GM19324 (cell line): Measurements from ENCODE around the gene HS1BP3.

ENCODE experiments used
- ATAC-seq: cut with Tn5 transposase; IDR thresholded peaks from one replicate; pipeline ENCODE4 v1.9.1; 2021; ENCODE audit warnings: mild to moderate bottlenecking, moderate library complexity; ENCODE audit not compliant: unreplicated experiment, low FRiP score

HS1BP3 gene

GRCh38 chr2:20648206-20648605, 2.7 kb downstream of the HS1BP3 start:
- no peak for ATAC-seq

GRCh38 chr2:20647738-20648137, 3.2 kb downstream of the HS1BP3 start:
- no peak for ATAC-seq

GRCh38 chr2:20647211-20647610, 3.7 kb downstream of the HS1BP3 start:
- no peak for ATAC-seq

DNA sequence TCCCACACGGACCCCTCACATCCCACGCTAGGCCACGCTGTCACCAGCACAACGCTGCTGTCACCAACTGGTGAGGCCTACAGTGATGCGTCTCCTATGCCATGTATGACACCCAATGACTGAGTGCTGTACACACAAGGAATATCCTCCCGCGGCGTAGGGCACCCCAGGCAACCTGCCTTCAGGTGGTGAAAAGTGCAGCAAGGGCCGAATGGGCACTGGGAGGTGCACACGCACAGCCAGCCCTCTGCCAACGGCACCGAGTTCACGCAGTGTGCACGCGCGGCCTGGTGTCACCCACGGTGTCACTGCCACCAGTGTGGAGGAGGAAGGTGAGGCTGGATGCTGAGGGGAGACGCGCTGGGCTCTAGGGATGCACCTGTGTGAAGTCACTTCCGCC, 4.5 kb downstream of the HS1BP3 start:
- ATAC-seq = no peak

DNA sequence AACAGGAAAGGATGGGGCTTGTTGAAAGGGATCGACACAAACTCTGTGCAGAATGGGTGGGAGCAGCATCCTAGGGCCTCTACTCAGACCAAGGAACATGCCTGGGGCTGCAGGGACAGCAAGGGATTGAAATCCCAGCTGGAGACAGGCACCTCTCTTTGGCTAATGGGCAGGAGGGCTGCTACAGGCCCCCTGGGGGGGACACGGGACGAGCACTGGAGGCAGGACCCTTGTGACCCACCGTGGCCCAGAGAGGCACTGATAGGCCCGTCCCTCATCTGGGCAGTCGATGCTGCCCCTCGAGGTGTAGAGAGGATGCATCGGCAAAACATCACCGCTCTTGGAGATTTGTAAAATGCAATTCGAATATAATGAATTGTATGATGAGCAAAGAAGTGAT, 5.1 kb downstream of the HS1BP3 start:
- no peak for ATAC-seq

- ATAC-seq = no peak
These were observed 5.6 kb downstream of the HS1BP3 start for GRCh38 chr2:20645301-20645701.

- no peak for ATAC-seq
These were observed 7.1 kb downstream of the HS1BP3 start for GRCh38 chr2:20643826-20644225.

- no peak for ATAC-seq
These were observed 7.8 kb downstream of the HS1BP3 start for GRCh38 chr2:20643060-20643459.

DNA sequence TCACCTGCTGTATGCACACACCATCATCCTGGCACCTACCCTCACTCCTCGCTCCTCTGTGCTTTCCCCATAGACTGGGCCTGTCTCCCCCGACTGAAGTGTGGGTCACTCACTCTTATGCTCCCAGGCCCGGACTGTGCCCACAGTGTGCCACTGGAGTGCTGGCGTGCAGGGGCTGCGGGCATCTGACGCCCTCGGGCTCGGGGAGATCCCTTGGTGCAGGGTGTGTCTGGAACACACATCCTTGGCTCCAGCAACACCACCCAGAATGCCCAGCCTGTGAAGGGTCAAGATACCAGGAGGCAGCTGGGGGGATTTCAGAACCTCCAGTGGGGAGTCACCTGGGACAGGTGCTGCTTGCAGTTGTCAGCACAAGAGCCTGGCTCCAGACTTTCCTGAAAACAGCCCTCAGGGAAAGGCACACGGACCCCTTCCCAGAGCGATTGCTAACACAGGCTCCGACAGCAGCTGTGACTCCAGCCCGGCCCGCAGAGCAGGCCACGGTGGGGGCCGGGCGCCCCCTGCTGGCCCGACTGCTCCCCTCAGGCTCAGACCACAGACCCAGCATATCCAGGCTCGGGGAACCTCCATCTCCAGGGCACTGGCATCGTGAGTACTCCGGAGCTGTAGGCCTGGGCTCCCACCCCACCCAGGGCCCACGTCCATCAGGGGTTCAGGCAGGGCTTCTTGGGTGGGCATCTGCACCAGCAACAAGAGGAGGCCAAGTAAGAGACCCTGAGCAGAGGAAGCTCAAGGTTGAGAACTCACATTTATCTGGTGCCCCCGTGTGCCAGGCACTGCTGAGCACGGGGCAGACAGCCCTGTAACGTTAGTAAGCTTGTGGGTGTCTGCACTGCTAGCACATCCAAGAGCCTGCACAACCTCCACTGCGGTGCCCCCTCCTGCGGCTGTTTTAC, 8.6 kb downstream of the HS1BP3 start:
- peak; percentile 88 for ATAC-seq

GRCh38 chr2:20641123-20641985, 9.5 kb downstream of the HS1BP3 start:
- ATAC-seq = no peak

GRCh38 chr2:20640411-20641122, 10.3 kb downstream of the HS1BP3 start:
- ATAC-seq = no peak

DNA sequence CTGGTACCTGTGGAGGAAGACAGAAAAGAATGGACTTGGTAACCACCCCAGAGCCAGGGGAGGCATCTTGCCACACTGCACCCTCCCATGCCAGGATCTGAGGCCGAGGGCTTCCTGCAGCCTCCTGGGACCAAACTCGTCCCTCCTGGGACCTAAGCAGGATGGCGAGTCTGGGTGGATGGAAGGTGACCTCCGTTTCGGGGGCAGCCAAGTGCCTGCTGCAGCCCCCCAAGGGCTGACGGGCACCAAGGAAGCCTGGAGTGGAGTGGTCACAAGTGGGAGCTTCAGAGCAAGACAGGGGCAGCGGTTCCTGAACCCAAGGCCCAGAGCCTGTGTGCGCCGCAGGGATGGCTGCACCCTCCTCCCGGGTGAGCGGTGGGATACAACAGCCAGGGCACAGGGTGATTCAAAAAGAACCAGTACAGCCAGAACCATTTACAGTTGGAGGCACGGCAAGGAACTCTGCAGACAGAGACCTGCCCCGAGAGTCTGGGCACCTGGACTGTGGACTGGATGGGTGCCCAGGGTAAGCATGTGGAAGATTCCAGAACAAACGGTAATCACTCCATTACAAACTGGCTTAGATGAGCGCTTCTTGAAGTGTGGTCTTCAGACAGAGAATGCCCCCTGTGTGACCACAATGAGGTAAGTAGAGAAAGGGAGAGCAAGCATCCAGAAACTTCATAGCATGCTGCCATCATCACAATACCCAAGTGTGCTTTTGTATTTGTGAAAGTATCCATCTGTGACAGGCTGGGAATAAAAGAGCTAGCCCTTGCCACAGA, 12.1 kb downstream of the HS1BP3 start:
- ATAC-seq = no peak

GRCh38 chr2:20638014-20638413, 12.9 kb downstream of the HS1BP3 start:
- no peak for ATAC-seq

DNA sequence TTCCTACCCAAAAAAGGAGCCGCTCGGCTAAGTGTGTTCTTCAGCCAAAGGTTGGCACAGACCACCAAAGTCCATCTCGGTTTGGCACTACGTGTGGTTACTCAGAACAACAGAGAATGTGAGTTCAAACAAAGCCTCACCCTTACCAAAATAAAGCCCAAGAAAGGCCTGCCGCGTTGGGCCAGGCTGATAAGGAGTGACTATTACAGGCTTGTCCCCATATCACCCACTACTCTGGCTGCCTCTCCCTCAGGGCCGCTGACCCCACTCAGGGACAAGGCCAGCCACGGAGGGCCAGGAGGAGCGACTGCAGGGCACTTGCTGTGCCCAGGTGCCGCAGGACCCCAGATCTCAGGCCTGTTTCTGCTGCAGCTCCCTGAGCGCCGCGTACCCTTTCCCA, 13.8 kb downstream of the HS1BP3 start:
- ATAC-seq = no peak

DNA sequence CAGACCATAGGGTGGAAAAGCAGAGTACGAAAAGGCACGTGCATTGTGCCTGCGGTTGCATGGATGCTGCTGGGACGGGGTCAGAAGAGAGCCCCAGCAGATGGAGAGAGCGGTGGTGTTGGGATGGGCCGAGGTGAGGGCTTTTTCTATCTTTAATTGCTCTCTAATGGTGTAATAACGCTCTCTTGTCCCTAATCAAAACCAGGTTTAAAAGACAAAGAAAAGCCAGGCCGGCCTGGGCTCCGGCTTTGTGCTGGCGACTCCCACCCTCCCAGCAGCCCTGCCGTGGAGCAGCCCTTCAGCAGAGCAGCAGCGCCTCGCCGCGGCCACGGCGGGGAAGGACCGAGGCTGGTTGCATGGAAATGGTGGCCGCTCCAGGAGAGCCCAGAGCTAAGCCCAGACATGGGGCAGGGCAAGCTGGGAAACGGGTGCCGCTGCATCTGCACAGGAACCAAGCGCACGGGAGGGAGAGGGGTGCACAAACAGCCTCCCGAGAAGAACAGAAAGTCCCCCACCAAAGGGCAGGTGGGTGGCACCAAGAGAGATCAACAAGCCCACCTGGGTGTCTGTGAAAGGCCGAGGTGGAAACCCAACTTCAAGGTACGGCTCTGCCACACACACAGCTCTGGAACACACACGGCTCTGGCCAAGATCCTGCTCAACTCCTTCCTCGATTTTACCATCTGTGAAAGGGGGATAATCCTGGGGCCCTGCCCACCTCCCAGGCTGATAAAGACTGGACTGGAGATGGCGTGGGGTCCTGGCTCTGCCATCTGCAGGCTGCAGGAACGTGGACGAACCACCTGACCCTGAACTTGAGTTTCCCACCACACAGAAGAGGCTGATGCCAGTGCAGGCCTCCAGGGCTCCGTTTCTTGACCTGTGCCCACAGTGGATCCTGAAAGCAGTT, 15.0 kb downstream of the HS1BP3 start:
- ATAC-seq = peak; percentile 70

DNA sequence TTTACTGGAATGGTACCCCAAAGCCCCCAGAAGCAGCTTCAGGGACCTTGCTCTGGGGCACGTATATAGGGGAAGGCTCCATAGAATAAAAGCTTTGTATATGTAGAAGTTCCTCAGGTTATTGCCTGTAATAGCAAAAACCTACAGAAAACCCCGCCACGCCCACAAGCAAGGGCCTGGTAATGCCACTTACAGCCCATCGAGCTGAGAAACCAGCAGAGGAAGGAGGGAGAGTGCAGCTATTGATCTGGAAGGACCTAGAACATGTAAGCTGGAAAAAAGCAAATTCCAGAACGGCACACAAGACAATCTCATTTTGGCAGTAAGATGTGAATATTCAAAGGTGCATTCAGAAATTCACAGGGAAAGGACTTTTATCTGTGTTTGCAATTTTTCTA, 15.8 kb downstream of the HS1BP3 start:
- ATAC-seq = no peak

DNA sequence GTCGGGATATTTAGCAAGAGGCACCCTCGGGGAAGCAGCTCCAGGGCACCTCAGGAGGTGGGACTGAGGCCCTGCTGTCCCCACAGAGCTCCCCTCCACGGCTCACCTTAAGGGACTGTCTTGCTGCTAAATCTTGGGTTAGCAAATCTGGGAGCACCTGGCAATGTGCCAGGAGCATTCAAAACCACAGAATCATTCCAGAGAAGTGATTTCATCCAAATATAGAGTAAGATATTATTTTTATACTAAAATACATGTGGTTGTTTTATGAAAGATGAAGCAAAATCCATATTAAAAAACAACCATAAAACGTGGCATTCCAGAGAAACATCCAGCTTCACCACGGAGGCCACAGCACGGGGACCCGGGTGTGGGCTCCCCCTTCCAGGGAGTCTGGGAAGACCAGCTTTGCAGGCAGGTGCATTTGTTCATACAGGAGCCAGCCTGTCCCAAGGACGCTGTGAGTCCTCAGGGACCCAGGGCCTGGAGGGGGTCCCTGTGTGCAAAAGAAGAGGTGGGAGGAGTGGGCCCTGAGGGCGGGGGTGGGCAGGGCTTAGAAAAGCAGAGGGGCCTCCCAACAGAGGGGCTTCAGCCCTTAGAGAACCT, 16.3 kb downstream of the HS1BP3 start:
- ATAC-seq = no peak

- ATAC-seq = no peak
These were observed 16.9 kb downstream of the HS1BP3 start for GRCh38 chr2:20633794-20634506.
